HEK293 (cell line): Measurements from ENCODE around the gene GPR107.
A peak's percentile ranks its signal among the peaks of the same experiment; 100 is the strongest.

ENCODE experiments used
- CTCF ChIA-PET: fragments of 350-600 bp; formaldehyde crosslinking; extraction: SDS; loops from one replicate; lab custom pipeline; 2021; ENCODE audit warnings: antibody characterized with exemption; lab: Yijun Ruan, JAX
- POLR2A ChIA-PET: fragments of 300-600 bp; formaldehyde crosslinking; extraction: SDS; loops from one replicate; lab custom pipeline; 2020; ENCODE audit warnings: antibody characterized with exemption, inconsistent platforms; lab: Yijun Ruan, JAX
- H3K27ac ChIP-seq: fragments of 200-500 bp; sonication (Bioruptor generic); 2 replicates; pipeline ENCODE4 v1.5.1; 2014; ENCODE audit warnings: low read depth, low read length, control low read depth, inconsistent platforms; ENCODE audit errors: extremely low read depth
- H3K36me3 ChIP-seq, 2 experiments: fragments of 200-500 bp in 1 of 2; sonication (Bioruptor generic) in 1 of 2; 1 replicate in 1 of 2; 2 replicates in 1 of 2; pipeline ENCODE4 v1.5.1; 2014 to 2017; ENCODE audit warnings: inconsistent platforms in 2 of 2, low read length in 2 of 2; ENCODE audit not compliant: control insufficient read depth in 2 of 2, insufficient read depth in 1 of 2
- H3K4me1 ChIP-seq: fragments of 200-500 bp; sonication (Bioruptor generic); 2 replicates; pipeline ENCODE4 v1.5.1; 2014; ENCODE audit warnings: mild to moderate bottlenecking, low read length, inconsistent platforms; ENCODE audit not compliant: control insufficient read depth, insufficient read depth
- H3K4me3 ChIP-seq: 2 replicates; pipeline ENCODE4 v1.5.1; 2011; ENCODE audit warnings: low read depth, mild to moderate bottlenecking, control low read depth, low read length, moderate library complexity
- H3K9me3 ChIP-seq: fragments of 200-500 bp; sonication (Bioruptor generic); 2 replicates; pipeline ENCODE4 v1.5.1; 2014; ENCODE audit warnings: low read depth, low read length, inconsistent platforms; ENCODE audit not compliant: control insufficient read depth, insufficient read depth
- AEBP2 ChIP-seq: fragments of 450-650 bp; formaldehyde crosslinking; IDR thresholded peaks from 2 replicates; pipeline ENCODE4 v1.5.1; 2016; ENCODE audit warnings: missing biosample characterization, missing genetic modification characterization, borderline replicate concordance
- INSM2 ChIP-seq: fragments of 450-650 bp; formaldehyde crosslinking; IDR thresholded peaks from 2 replicates; pipeline ENCODE4 v1.5.1; 2016; ENCODE audit warnings: missing biosample characterization, missing genetic modification characterization
- MZF1 ChIP-seq: fragments of 450-650 bp; formaldehyde crosslinking; IDR thresholded peaks from 2 replicates; pipeline ENCODE4 v1.5.1; 2017; ENCODE audit warnings: missing biosample characterization, missing genetic modification characterization, borderline replicate concordance
- PATZ1 ChIP-seq: fragments of 450-650 bp; formaldehyde crosslinking; IDR thresholded peaks from 2 replicates; pipeline ENCODE4 v1.5.1; 2016; ENCODE audit warnings: missing biosample characterization, missing genetic modification characterization
- SP7 ChIP-seq: fragments of 450-650 bp; formaldehyde crosslinking; IDR thresholded peaks from 2 replicates; pipeline ENCODE4 v1.5.1; 2016; ENCODE audit warnings: missing biosample characterization, missing genetic modification characterization
- ZBTB17 ChIP-seq: fragments of 450-650 bp; formaldehyde crosslinking; IDR thresholded peaks from 2 replicates; pipeline ENCODE4 v1.5.1; 2016; ENCODE audit warnings: missing biosample characterization, missing genetic modification characterization
- ZBTB44 ChIP-seq: fragments of 450-650 bp; IDR thresholded peaks from 2 replicates; pipeline ENCODE4 v1.5.1; 2018; ENCODE audit warnings: missing biosample characterization, mild to moderate bottlenecking, missing genetic modification characterization
- ZNF211 ChIP-seq: fragments of 450-650 bp; formaldehyde crosslinking; IDR thresholded peaks from 2 replicates; pipeline ENCODE4 v1.5.1; 2016; ENCODE audit warnings: low read depth, missing biosample characterization, missing genetic modification characterization
- ZNF214 ChIP-seq: fragments of 450-650 bp; formaldehyde crosslinking; IDR thresholded peaks from 2 replicates; pipeline ENCODE4 v1.5.1; 2017; ENCODE audit warnings: missing biosample characterization, mild to moderate bottlenecking, missing genetic modification characterization, borderline replicate concordance
- ZNF248 ChIP-seq: fragments of 450-650 bp; formaldehyde crosslinking; IDR thresholded peaks from 2 replicates; pipeline ENCODE4 v1.5.1; 2017; ENCODE audit warnings: missing biosample characterization, missing genetic modification characterization
- ZNF302 ChIP-seq: fragments of 450-650 bp; formaldehyde crosslinking; IDR thresholded peaks from 2 replicates; pipeline ENCODE4 v1.5.1; 2016; ENCODE audit warnings: missing biosample characterization, missing genetic modification characterization, low read depth
- ZNF335 ChIP-seq: fragments of 450-650 bp; formaldehyde crosslinking; conservative IDR thresholded peaks from 2 replicates; pipeline ENCODE4 v1.5.1; 2016; ENCODE audit warnings: missing biosample characterization, missing genetic modification characterization
- ZNF391 ChIP-seq: fragments of 450-650 bp; formaldehyde crosslinking; IDR thresholded peaks from 2 replicates; pipeline ENCODE4 v1.5.1; 2016; ENCODE audit warnings: low read depth, missing biosample characterization, missing genetic modification characterization, borderline replicate concordance
- ZNF394 ChIP-seq: fragments of 450-650 bp; formaldehyde crosslinking; IDR thresholded peaks from 2 replicates; pipeline ENCODE4 v1.5.1; 2016; ENCODE audit warnings: missing biosample characterization, missing genetic modification characterization, mild to moderate bottlenecking, moderate library complexity, borderline replicate concordance
- ZNF404 ChIP-seq: fragments of 450-650 bp; formaldehyde crosslinking; IDR thresholded peaks from 2 replicates; pipeline ENCODE4 v1.5.1; 2017; ENCODE audit warnings: missing biosample characterization, missing genetic modification characterization
- ZNF423 ChIP-seq: fragments of 450-650 bp; formaldehyde crosslinking; IDR thresholded peaks from 2 replicates; pipeline ENCODE4 v1.5.1; 2016; ENCODE audit warnings: missing biosample characterization, missing genetic modification characterization
- ZNF449 ChIP-seq: fragments of 450-650 bp; formaldehyde crosslinking; IDR thresholded peaks from 2 replicates; pipeline ENCODE4 v1.5.1; 2017; ENCODE audit warnings: missing biosample characterization, mild to moderate bottlenecking, missing genetic modification characterization, moderate library complexity
- ZNF660 ChIP-seq: fragments of 450-650 bp; IDR thresholded peaks from 2 replicates; pipeline ENCODE4 v1.5.1; 2018; ENCODE audit warnings: missing biosample characterization, mild to moderate bottlenecking, missing genetic modification characterization
- ZSCAN16 ChIP-seq: fragments of 450-650 bp; formaldehyde crosslinking; IDR thresholded peaks from 2 replicates; pipeline ENCODE4 v1.5.1; 2016; ENCODE audit warnings: missing biosample characterization, missing genetic modification characterization

The GPR107 gene

GRCh38 chr9:130129432-130130061 is 75.8 kb downstream of the GPR107 start:
- H3K36me3 ChIP-seq = peaks cover 3 to 24% of the 10 kb centered on the region in 2 experiments; a peak in 2 of 3 replicates
- peaks cover 6% of the 10 kb centered on the region for H3K4me1 ChIP-seq
- H3K27ac ChIP-seq = 0 out of 2 replicates have a peak overlapping the region, but pooled peaks have one; percentile 13
- POLR2A ChIA-PET = interaction anchor here (0.6 to 1.1 kb wide), 2 partner anchors 9 to 91 kb away, joined by 4 to 8 read pairs; no protein-coding TSS in a partner anchor
- CTCF ChIA-PET = interaction anchor here (0.6 to 3.1 kb wide), 6 partner anchors 16 to 239 kb away, joined by 3 to 25 read pairs (median 4); no protein-coding TSS in a partner anchor
- H3K4me3 ChIP-seq = no peak overlapping the region
- no peak for TF ChIP-seq ZNF404 (tag by site-specific recombination)
- TF ChIP-seq ZNF660 (tag by site-specific recombination) = 0 out of 2 replicates have a peak, but pooled peaks have one; percentile 0
- no peak for TF ChIP-seq AEBP2 (tag by site-specific recombination)
- TF ChIP-seq ZNF394 (tag by site-specific recombination) = 0 out of 2 replicates have a peak, but pooled peaks have one; percentile 5
- TF ChIP-seq SP7 (tag by site-specific recombination) = 0 out of 2 replicates have a peak, but pooled peaks have one; percentile 38
- H3K9me3 ChIP-seq = no peaks in the 10 kb centered on the region

GRCh38 chr9:130132746-130133145 is 79.0 kb downstream of the GPR107 start:
- TF ChIP-seq ZNF335 (tag by site-specific recombination) = no peak
- TF ChIP-seq ZNF302 (tag by site-specific recombination) = no peak
- no peak for TF ChIP-seq ZBTB44 (tag by site-specific recombination)
- no peak for TF ChIP-seq ZNF391 (tag by site-specific recombination)
- TF ChIP-seq ZNF211 (tag by site-specific recombination) = no peak
- TF ChIP-seq ZNF660 (tag by site-specific recombination) = no peak
- no peak for TF ChIP-seq ZBTB17 (tag by site-specific recombination)
- TF ChIP-seq PATZ1 (tag by site-specific recombination) = no peak
- no peak for TF ChIP-seq INSM2 (tag by site-specific recombination)
- TF ChIP-seq ZNF449 (tag by site-specific recombination) = no peak
- no peak for TF ChIP-seq MZF1 (tag by site-specific recombination)
- no peak for TF ChIP-seq ZNF423 (tag by site-specific recombination)
- no peak for TF ChIP-seq ZSCAN16
- TF ChIP-seq ZNF214 = no peak
- no peak for TF ChIP-seq ZNF248 (tag by site-specific recombination)
- Histone ChIP-seq H3K4me1 (peaks cover 6% of the 10 kb centered on the region), H3K4me3 (no peak overlapping the region), H3K27ac (no peak overlapping the region), H3K9me3 (no peaks in the 10 kb centered on the region), H3K36me3 (peaks cover 0 to 33% of the 10 kb centered on the region in 2 experiments; a peak in 1 of 3 replicates)
- CTCF ChIA-PET = no interaction called here
- POLR2A ChIA-PET = no interaction called here
